ENCODE measurements around the gene ETV6. TPM values are rescaled to one million over a fixed set of nuclear protein-coding genes. Genes with fewer than 3 reads are reported as not detected.

The ETV6 gene
- total RNA-seq, 2 donors from 2014 or later, result 54.6 to 64.3 TPM

- DNase-seq (no peak), ATAC-seq (no peak)
- intact Hi-C loops (cut with DNase I, micrococcal nuclease), result no loop called here
Observed at GRCh38 chr12:11876307-11876706, 226.8 kb downstream of the ETV6 start.

GRCh38 chr12:11877102-11877826, 227.8 kb downstream of the ETV6 start:
- DNase-seq (no peak), ATAC-seq (no peak)
- intact Hi-C loops (cut with DNase I, micrococcal nuclease), result no loop called here

DNA sequence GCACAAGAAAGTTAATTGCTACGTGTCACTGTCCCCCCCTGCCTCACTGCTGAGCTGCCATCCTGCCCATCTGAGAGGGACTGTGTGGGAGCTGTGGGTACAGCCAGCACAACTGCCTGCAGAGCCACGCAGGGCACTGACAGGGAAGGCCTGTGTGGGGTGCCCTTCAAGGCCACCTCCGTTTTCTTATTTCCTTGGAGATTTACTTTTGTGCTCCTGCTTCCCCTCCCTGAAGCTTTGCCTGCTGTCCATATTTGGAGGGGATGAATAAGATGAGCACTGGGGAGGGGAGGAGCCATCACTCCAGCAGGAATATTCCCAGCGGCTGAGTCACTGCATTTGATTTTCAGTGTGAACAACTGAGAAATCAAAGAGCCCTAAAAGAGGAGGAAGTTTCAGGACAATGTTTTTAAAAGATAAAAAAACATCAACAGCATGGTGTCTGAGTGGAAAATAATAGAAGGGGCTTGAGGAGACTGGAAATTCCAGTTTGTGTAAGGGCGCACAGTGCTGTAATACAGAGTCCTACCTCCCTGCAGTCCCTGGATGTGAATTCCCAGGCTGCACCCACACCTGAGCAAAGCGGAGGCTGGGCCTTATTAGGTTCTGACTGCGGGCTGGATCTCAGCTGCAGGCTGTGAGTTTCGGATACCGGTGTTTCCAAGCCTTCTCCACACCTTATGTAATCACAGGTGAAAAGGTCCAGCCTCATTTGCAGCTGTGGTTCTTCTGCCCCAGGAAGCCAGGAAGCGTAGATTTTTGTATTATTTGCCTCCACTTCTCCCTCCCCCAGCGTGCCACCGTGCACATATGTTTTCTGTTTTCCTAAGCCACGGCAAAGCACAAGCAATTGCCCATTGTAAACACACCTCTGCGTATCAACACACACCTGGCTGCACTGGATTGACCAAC, 228.7 kb downstream of the ETV6 start:
- intact Hi-C loops (cut with DNase I, micrococcal nuclease), result no loop called here
- peak; percentile 66 for ATAC-seq
- peak; percentile 69 to 74 for DNase-seq

GRCh38 chr12:11879306-11879705, 229.8 kb downstream of the ETV6 start:
- intact Hi-C loops (cut with DNase I, micrococcal nuclease), result no loop called here
- no peak for DNase-seq
- ATAC-seq, result no peak

- no peak for ATAC-seq
- no peak for DNase-seq
- intact Hi-C loops (cut with DNase I, micrococcal nuclease), result no loop called here
Observed at GRCh38 chr12:11880381-11880780, 230.9 kb downstream of the ETV6 start.

GRCh38 chr12:11881835-11882234, 232.4 kb downstream of the ETV6 start:
- intact Hi-C loops (cut with DNase I, micrococcal nuclease), result no loop called here
- DNase-seq, result peak in 1 of 2 donors; percentile 32
- ATAC-seq, result peak; percentile 17

DNA sequence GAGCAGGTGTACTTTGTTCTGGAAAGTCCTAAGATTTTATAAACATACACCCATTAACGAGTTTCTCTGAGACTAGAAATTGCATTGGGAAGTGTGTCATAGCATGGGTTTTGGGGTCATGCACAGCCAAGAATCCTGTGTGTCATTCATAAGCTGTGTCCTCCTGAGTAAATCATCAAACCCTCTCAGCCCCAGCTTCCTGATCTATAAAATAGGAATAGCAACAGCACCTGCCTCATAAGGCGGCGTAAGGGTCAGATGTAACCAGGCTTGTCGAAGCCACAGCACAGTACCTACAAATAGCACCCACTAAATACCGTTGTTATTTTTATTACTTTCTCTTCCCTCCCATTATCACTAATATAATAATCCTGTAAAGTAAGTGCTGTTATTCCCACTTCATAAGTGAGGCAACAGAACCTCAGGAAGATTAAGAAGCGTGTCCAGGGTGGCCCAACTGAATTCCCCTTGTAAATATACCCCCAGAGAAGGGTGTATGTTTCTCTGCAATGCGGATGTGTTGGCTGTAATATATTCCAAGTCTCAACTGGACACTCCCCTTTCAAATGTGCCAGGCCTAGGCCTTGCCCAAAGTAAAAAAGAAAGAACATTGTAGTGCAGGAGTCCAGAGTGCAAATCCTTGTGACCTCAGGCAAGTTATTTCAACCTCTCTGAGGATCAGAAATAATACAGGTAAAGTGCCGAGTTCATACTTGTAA, 233.0 kb downstream of the ETV6 start:
- intact Hi-C loops (cut with DNase I, micrococcal nuclease), result no loop called here
- ATAC-seq, result peak; percentile 57
- DNase-seq, result peak; percentile 24 to 70

DNA sequence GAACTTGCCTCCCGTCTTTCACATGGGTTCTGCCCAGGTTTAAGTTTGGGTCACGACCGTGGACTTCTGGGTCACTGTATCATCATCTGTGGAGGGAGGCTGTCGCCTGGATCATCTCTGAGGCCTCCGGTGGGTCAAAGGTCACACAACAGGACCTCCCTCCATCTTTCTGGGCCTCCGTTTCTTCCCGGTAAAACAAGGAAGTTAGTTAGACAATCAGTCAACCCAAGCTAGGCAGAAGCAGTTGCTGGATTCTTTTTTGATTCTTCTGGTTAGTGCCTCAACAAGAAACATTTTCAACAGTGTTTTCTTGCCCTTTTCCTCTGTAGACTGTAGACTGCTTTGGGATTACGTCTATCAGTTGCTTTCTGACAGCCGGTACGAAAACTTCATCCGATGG, 234.6 kb downstream of the ETV6 start:
- intact Hi-C loops (cut with DNase I, micrococcal nuclease), result no loop called here
- DNase-seq (no peak), ATAC-seq (no peak)

GRCh38 chr12:11884706-11885105, 235.2 kb downstream of the ETV6 start:
- DNase-seq, result peak in 1 of 2 donors; percentile 63
- intact Hi-C loops (cut with DNase I, micrococcal nuclease), result no loop called here
- peak; percentile 32 for ATAC-seq

DNA sequence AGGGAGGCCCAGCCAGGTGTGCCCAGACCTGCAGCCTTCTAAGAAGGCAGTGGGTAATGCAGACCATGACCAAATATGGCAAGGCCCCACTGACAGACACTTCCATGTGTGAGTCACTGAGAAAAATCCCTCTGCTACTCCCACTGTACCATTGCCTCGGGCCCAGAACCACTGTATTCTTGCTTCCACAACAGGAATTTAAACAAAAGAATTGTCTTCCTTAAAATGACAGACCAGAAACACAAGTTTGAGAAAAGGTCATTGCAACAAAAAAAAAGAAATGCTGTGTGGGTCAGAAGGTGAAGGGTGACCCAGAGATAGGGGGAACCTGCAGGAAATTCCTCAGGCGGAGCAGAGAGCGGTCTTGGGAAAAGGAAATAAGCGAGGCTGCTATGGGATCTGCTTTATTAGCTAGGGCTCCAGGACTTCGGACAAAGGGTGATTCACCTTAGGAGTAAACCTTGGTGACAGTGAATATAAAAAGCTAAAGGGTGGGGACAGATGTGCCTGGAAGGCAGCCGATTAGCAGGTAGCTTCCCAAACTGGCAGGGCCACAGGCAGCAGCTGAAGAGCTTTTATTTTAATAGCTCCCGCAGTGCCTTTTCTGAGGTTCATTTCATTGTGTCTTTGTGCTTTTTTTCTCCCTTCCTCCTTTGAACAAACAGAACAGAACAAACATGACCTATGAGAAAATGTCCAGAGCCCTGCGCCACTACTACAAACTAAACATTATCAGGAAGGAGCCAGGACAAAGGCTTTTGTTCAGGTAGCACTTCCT, 236.0 kb downstream of the ETV6 start:
- intact Hi-C loops (cut with DNase I, micrococcal nuclease), result no loop called here
- DNase-seq (peak; percentile 53 to 80), ATAC-seq (peak; percentile 71)

DNA sequence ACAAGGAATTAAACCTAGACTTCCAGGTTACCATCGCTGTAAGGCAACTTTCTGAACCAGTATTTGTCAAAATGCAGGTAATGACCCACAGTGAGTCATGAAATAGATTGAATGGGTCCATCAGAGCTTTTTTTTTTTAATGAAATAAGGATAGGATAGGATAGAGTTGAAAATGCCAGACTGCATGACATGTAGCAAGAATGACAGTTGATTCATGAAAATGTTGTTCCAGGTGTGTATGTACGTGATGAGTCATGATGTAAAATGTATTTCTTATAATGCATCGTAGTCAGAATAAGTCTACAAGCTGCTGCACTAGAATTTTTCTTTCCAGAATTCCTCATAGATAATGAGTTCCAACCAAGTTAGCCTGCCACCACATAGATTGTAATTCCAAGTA, 236.9 kb downstream of the ETV6 start:
- ATAC-seq (no peak), DNase-seq (no peak)
- intact Hi-C loops (cut with DNase I, micrococcal nuclease), result no loop called here

- intact Hi-C loops (cut with DNase I, micrococcal nuclease), result no loop called here
- DNase-seq, result no peak
- no peak for ATAC-seq
Observed at GRCh38 chr12:11888029-11888428, 238.6 kb downstream of the ETV6 start.

GRCh38 chr12:11891346-11891745, 241.9 kb downstream of the ETV6 start:
- DNase-seq (no peak), ATAC-seq (no peak)
- intact Hi-C loops (cut with DNase I, micrococcal nuclease), result loop anchor here in 1 of 2 donors (10.0 kb wide), 2 partner anchors 123 to 307 kb away; no protein-coding TSS in a partner anchor

- DNase-seq (no peak), ATAC-seq (no peak)
- intact Hi-C loops (cut with DNase I, micrococcal nuclease), result loop anchor here in 1 of 2 donors (10.0 kb wide), 2 partner anchors 123 to 307 kb away; no protein-coding TSS in a partner anchor
Observed at GRCh38 chr12:11891754-11892386, 242.4 kb downstream of the ETV6 start.

GRCh38 chr12:11893998-11894397, 244.5 kb downstream of the ETV6 start:
- DNase-seq (no peak), ATAC-seq (no peak)
- intact Hi-C loops (cut with DNase I, micrococcal nuclease), result loop anchor here in 1 of 2 donors (10.0 kb wide), 2 partner anchors 121 to 309 kb away; no protein-coding TSS in a partner anchor

DNA sequence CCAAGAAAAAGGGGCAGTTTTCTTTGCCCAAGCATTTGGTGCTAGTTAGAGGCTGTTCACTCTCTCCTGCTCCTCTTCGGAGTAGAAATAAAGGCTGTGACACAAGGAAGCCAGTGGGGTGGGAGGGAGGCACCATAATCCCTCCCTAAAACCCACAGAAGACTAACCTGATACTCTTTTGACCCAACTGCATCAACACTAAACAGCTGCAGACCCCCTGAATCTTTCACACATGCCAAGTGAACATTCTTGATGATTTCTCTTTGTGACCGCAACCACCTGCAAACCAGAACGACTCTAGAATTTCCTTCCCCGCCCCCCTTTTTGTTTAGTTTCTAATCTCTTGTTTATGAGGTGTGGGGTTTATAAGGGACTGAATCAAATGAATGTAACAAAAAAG, 245.4 kb downstream of the ETV6 start:
- ATAC-seq (no peak), DNase-seq (no peak)
- intact Hi-C loops (cut with DNase I, micrococcal nuclease), result loop anchor here in 1 of 2 donors (10.0 kb wide), 2 partner anchors 120 to 310 kb away; no protein-coding TSS in a partner anchor

- ATAC-seq (no peak), DNase-seq (no peak)
- intact Hi-C loops (cut with DNase I, micrococcal nuclease), result loop anchor here in 1 of 2 donors (10.0 kb wide), 2 partner anchors 119 to 311 kb away; no protein-coding TSS in a partner anchor
Observed at GRCh38 chr12:11895421-11896078, 246.1 kb downstream of the ETV6 start.

Measured in left colon (tissue), 2 donors.